ENCODE results near the gene NAALADL1.
A peak's percentile ranks its signal among the peaks of the same experiment; 100 is the strongest.

NAALADL1 gene

DNA sequence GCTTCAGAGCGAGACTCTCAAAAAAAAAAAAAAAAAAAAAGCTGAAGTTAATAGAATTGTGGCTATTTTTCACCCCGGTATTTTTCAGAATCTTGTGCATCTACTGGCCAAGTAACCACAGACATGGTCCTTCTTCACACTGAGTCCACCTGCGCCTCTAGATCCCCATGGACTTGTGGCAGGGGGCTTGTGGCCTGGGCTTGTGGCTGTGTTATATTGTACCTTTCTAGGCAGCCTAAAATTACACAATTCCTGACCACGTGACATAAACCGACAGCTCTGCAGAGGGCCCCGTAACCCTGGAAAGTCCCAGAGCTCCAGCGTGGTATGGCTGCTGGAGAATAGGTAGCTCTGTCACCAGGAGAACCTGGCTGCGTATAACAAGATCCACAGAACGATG lies 10.9 kb upstream of the NAALADL1 start:
- H3K4me3 ChIP-seq (replicated peaks in 1 of 2; ENCODE audit: low read depth in 2 of 2, low read length in 2 of 2): no peak overlapping the region
- peak in 1 of 2 donors; percentile 40 for DNase-seq (ENCODE audit: low read depth in 2 of 2)
- TF ChIP-seq, protein P1, sequence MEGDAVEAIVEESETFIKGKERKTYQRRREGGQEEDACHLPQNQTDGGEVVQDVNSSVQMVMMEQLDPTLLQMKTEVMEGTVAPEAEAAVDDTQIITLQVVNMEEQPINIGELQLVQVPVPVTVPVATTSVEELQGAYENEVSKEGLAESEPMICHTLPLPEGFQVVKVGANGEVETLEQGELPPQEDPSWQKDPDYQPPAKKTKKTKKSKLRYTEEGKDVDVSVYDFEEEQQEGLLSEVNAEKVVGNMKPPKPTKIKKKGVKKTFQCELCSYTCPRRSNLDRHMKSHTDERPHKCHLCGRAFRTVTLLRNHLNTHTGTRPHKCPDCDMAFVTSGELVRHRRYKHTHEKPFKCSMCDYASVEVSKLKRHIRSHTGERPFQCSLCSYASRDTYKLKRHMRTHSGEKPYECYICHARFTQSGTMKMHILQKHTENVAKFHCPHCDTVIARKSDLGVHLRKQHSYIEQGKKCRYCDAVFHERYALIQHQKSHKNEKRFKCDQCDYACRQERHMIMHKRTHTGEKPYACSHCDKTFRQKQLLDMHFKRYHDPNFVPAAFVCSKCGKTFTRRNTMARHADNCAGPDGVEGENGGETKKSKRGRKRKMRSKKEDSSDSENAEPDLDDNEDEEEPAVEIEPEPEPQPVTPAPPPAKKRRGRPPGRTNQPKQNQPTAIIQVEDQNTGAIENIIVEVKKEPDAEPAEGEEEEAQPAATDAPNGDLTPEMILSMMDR (IDR thresholded peaks at IDR 0.05; ENCODE audit: low read depth, low read length): no peak

DNA sequence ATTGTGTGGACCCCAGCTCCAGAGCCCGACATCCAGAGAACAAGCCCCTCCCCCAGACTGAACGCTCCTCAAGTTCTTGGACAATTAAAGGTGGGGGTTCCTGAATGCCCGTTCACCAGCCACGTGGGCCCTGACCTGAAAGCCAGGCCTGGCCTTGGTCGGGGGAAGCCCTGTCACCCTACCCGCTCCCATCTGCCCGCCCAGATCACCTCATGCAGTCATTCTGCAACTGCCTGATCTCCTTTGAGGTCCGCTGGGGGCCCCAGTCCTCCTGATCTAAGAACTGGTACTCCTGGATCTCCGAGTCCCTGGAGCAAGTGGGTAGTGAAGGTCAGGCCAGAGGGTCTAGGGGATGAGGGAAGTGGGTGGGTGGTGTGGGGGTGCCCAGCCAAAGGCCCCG lies 9.1 kb upstream of the NAALADL1 start:
- DNase-seq (ENCODE audit: low read depth in 2 of 2): no peak

DNA sequence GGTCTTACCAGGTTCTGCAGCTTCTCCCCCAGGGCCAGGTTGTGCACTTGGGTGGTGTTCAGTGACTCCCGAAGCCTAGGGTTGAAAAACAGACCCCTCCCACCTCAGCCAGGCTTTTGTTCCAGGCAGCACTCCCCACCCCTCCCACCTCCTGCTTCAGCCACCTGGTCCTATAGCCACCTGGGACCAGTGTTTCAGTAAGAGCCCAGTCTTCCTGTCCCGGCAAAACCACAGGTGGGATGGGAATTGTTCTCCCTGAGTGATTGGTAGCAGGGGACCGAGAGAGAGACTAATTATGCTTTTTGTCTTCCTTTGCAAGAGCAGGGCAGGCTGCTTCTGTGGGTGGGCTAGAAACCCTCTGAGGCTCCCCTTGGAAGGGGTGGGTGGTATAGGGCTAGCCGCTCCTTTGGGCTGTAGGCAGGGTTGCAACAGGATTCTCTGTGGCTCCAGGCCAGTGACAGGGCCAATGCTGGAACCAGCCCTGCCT lies 8.5 kb upstream of the NAALADL1 start:
- TF ChIP-seq, protein P1 (IDR thresholded peaks at IDR 0.05; ENCODE audit: low read depth, low read length): no peak

More for the DNA sequence above, 9.1 kb upstream of the NAALADL1 start:
- TF ChIP-seq, protein P1 (IDR thresholded peaks at IDR 0.05; ENCODE audit: low read depth, low read length): no peak
- no peak overlapping the region for H3K4me3 ChIP-seq (replicated peaks in 1 of 2; ENCODE audit: low read depth in 2 of 2, low read length in 2 of 2)

GRCh38 chr11:65066315-65066714 lies 8.0 kb upstream of the NAALADL1 start:
- H3K4me3 ChIP-seq (replicated peaks in 1 of 2; ENCODE audit: low read depth in 2 of 2, low read length in 2 of 2): no peak overlapping the region
- DNase-seq (ENCODE audit: low read depth in 2 of 2): no peak
- TF ChIP-seq, protein P1 (IDR thresholded peaks at IDR 0.05; ENCODE audit: low read depth, low read length): no peak

More for the DNA sequence above, 8.5 kb upstream of the NAALADL1 start:
- DNase-seq (ENCODE audit: low read depth in 2 of 2): no peak
- H3K4me3 ChIP-seq (replicated peaks in 1 of 2; ENCODE audit: low read depth in 2 of 2, low read length in 2 of 2): no peak overlapping the region

DNA sequence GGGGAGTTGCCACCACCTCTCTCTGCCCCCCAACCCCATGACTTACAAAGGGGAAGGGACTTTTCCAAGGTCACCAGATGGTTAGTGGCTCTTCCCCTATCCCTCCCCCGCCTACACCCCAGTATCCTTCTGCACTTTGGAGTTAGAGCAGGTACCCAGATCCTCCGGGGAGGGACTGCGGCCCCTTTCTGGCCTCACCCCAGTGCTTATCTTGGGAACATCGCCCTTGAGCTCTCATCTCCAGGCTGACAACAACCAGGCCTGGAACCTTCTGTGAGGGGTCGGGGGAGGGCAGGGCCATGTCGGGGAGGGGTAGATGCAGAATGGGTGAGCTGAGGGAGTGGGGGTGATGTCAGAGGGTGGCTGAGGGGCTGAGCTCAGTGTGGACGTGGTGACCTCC lies 7.5 kb upstream of the NAALADL1 start:
- no peak for DNase-seq (ENCODE audit: low read depth in 2 of 2)
- H3K4me3 ChIP-seq (replicated peaks in 1 of 2; ENCODE audit: low read depth in 2 of 2, low read length in 2 of 2): no peak overlapping the region
- TF ChIP-seq, protein P1 (IDR thresholded peaks at IDR 0.05; ENCODE audit: low read depth, low read length): no peak

GRCh38 chr11:65064847-65065240 lies 6.5 kb upstream of the NAALADL1 start:
- TF ChIP-seq, protein P1 (IDR thresholded peaks at IDR 0.05; ENCODE audit: low read depth, low read length): no peak
- H3K4me3 ChIP-seq (replicated peaks in 1 of 2; ENCODE audit: low read depth in 2 of 2, low read length in 2 of 2): no peak overlapping the region
- no peak for DNase-seq (ENCODE audit: low read depth in 2 of 2)

DNA sequence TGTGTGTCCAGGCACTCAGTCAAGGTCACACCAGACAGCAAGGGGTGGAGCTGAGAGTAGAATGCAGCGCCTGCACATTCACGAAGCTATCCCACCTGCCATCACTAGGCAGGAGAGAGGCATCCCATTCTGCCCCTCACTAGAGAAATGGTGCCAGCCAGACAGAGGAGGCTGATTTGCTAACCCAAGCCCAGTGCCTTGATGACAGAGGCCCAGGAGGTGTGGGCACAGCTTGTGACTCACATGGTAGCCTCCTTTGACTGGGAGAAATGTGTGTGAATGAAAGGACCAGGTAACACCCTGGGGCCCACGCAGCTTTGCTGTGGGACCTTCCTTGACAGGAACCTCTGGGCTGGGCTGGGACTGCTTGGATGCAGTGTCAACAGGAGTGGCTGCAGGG lies 5.2 kb upstream of the NAALADL1 start:
- DNase-seq (ENCODE audit: low read depth in 2 of 2): no peak
- H3K4me3 ChIP-seq (replicated peaks in 1 of 2; ENCODE audit: low read depth in 2 of 2, low read length in 2 of 2): no peak overlapping the region
- TF ChIP-seq, protein P1 (IDR thresholded peaks at IDR 0.05; ENCODE audit: low read depth, low read length): no peak

Measured in cardiac fibroblast (primary cell).